HepG2 (cell line): ENCODE data around the gene SEPTIN3.

Source experiments
- CEBPB ChIP-seq: IDR thresholded peaks from 2 replicates; pipeline ENCODE4 v1.6.1; 2011; ENCODE audit warnings: low read depth, low read length, improper control_type of control experiment, borderline replicate concordance
- CERS6 ChIP-seq: sonication (generic); formaldehyde crosslinking; IDR thresholded peaks from 2 replicates; pipeline ENCODE4 v1.5.0; 2020; ENCODE audit warnings: missing genetic modification reagents
- CTCF ChIP-seq: sonication (generic); formaldehyde crosslinking; IDR thresholded peaks from 2 replicates; pipeline ENCODE4 v1.5.0; 2020; ENCODE audit warnings: mild to moderate bottlenecking, missing genetic modification reagents, moderate library complexity
- EP300 ChIP-seq, 3 experiments: sonication (generic) in 1 of 3; formaldehyde crosslinking in 1 of 3; IDR thresholded peaks; 2 replicates each; pipeline versions ENCODE4 v1.5.1 to v1.6.1; 2011 to 2020; ENCODE audit warnings: low read depth in 2 of 3, low read length in 2 of 3, borderline replicate concordance in 1 of 3, improper control_type of control experiment in 1 of 3, mild to moderate bottlenecking in 1 of 3, missing genetic modification reagents in 1 of 3, moderate library complexity in 1 of 3
- PCBP2 ChIP-seq: fragments of 200-400 bp; formaldehyde crosslinking; optimal IDR thresholded peaks from 2 replicates; pipeline ENCODE3; 2018; ENCODE audit warnings: low read length, low read depth; ENCODE audit not compliant: poor library complexity, severe bottlenecking
- SMC3 ChIP-seq: IDR thresholded peaks from 2 replicates; pipeline ENCODE4 v1.6.1; 2011; ENCODE audit warnings: low read length, improper control_type of control experiment

GRCh38 chr22:41978732-41979131 lies 9.5 kb downstream of the SEPTIN3 start:
- TF ChIP-seq SMC3: no peak
- TF ChIP-seq CTCF (CRISPR knock-in tag): no peak
- no peak for TF ChIP-seq EP300 (IDR thresholded peaks at IDR 0.05; ENCODE audit: low read depth in 2 of 2, low read length in 2 of 2)
- TF ChIP-seq EP300 (CRISPR knock-in tag; IDR thresholded peaks at IDR 0.05; ENCODE audit: borderline replicate concordance): no peak
- no peak for TF ChIP-seq PCBP2
- TF ChIP-seq CERS6 (CRISPR knock-in tag): no peak
- no peak for TF ChIP-seq CEBPB
